NCI-H510A treated with DMSO at 0.1 percent for 48 hours (cell line): ENCODE measurements around the gene MEIS3.
A peak's percentile ranks its signal among the peaks of the same experiment; 100 is the strongest.

Experiments used
- DNase-seq: peaks from one replicate; lab custom pipeline; 2025; lab: John Stamatoyannopoulos, UW

MEIS3 gene

GRCh38 chr19:47435196-47435595 is 15.9 kb upstream of the MEIS3 start:
- DNase-seq = no peak

GRCh38 chr19:47434088-47434487 is 14.8 kb upstream of the MEIS3 start:
- no peak for DNase-seq

GRCh38 chr19:47433121-47433520 is 13.8 kb upstream of the MEIS3 start:
- DNase-seq = no peak

- DNase-seq = no peak
Observed at GRCh38 chr19:47432499-47432898, 13.2 kb upstream of the MEIS3 start.

- DNase-seq = no peak
Observed at GRCh38 chr19:47432091-47432490, 12.8 kb upstream of the MEIS3 start.

GRCh38 chr19:47430041-47430802 is 10.9 kb upstream of the MEIS3 start:
- DNase-seq = no peak

GRCh38 chr19:47429140-47429793 is 9.9 kb upstream of the MEIS3 start:
- no peak for DNase-seq

- peak; percentile 96 for DNase-seq
Observed at GRCh38 chr19:47428177-47428894, 9.0 kb upstream of the MEIS3 start.

- peak; percentile 79 for DNase-seq
Observed at GRCh38 chr19:47427241-47428176, 8.2 kb upstream of the MEIS3 start.

- DNase-seq = no peak
Observed at GRCh38 chr19:47423203-47423882, 4.0 kb upstream of the MEIS3 start.

- no peak for DNase-seq
Observed at GRCh38 chr19:47422417-47423163, 3.3 kb upstream of the MEIS3 start.

- no peak for DNase-seq
Observed at GRCh38 chr19:47421844-47422395, 2.6 kb upstream of the MEIS3 start.

GRCh38 chr19:47421244-47421786 is 2.0 kb upstream of the MEIS3 start:
- DNase-seq = no peak

GRCh38 chr19:47419789-47420188 is 462 bp upstream of the MEIS3 start:
- no peak for DNase-seq

- no peak for DNase-seq
Observed at GRCh38 chr19:47418692-47419029, 666 bp downstream of the MEIS3 start.

- no peak for DNase-seq
Observed at GRCh38 chr19:47417746-47418691, 1.3 kb downstream of the MEIS3 start.

GRCh38 chr19:47417107-47417745 is 2.1 kb downstream of the MEIS3 start:
- no peak for DNase-seq

- no peak for DNase-seq
Observed at GRCh38 chr19:47416643-47416985, 2.7 kb downstream of the MEIS3 start.
